ENCODE data around the gene SYTL1. TPM values are rescaled to one million over a fixed set of nuclear protein-coding genes. Genes with fewer than 3 reads are reported as not detected.

SYTL1 gene
- total and polyA plus RNA-seq, 4 donors, result 10.5 to 58.0 (median 34.6) TPM

GRCh38 chr1:27361044-27361402 lies 19.2 kb downstream of the SYTL1 start:
- no peak overlapping the region for H3K9ac ChIP-seq (ENCODE audit: insufficient read depth in 1 of 2, low read length in 2 of 2)
- H3K4me1 ChIP-seq (ENCODE audit: control insufficient read depth in 5 of 5, insufficient read depth in 5 of 5, low read length in 5 of 5), result peaks cover 0 to 13% (median 10%) of the 10 kb centered on the region in 5 donors
- H3K4me3 ChIP-seq, result no peak overlapping the region
- H3K9me3 ChIP-seq (ENCODE audit: control insufficient read depth in 4 of 4, insufficient read depth in 3 of 4, low read length in 3 of 4), result no peaks in the 10 kb centered on the region
- no peak for TF ChIP-seq CTCF (IDR thresholded peaks at IDR 0.05; ENCODE audit: control extremely low read depth, extremely low read depth)
- H3K27me3 ChIP-seq (ENCODE audit: control insufficient read depth in 3 of 3, insufficient read depth in 3 of 3, low read length in 2 of 3), result peaks cover 0 to 2% (median 0%) of the 10 kb centered on the region in 3 donors
- DNase-seq, result no peak
- 64 to 83% methylated on average over 21 of the region's 21 CpGs for WGBS, 2 donors
- H3K36me3 ChIP-seq (ENCODE audit: control insufficient read depth in 4 of 4, insufficient read depth in 4 of 4, low read length in 4 of 4), result peaks cover 0 to 78% (median 2%) of the 10 kb centered on the region in 4 donors
- no peak overlapping the region for H3K27ac ChIP-seq (ENCODE audit: low read depth in 1 of 2, low read length in 1 of 2)
- no peak for ATAC-seq (ENCODE audit: insufficient read depth, low FRiP score)

DNA sequence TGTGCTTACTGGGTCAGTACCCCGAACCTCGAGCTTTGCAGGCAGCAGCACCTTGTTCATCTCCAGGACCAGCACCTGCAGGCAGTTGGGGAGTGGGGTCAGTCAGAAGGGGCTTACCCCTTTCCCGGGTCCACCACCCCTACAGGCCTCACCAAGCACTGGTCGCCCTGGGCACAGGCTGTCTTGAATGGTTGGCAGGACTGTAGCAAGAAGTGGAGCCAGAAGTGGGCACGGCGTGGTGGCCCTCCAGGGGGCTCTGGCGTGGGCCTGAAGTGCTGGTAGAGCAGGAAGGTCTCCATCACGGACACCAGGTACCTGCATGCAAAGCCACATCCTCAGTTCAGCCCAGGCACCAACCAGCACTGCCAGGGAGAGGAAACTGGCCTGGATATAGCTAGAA lies 19.7 kb downstream of the SYTL1 start:
- no peak overlapping the region for H3K4me3 ChIP-seq
- no peak overlapping the region for H3K9ac ChIP-seq (ENCODE audit: insufficient read depth in 1 of 2, low read length in 2 of 2)
- ATAC-seq (ENCODE audit: insufficient read depth, low FRiP score) (no peak), DNase-seq (no peak)
- TF ChIP-seq CTCF (IDR thresholded peaks at IDR 0.05; ENCODE audit: control extremely low read depth, extremely low read depth), result no peak
- 93 to 94% methylated on average over 8 of the region's 8 CpGs for WGBS, 2 donors
- H3K27me3 ChIP-seq (ENCODE audit: control insufficient read depth in 3 of 3, insufficient read depth in 3 of 3, low read length in 2 of 3), result peaks cover 0 to 2% (median 0%) of the 10 kb centered on the region in 3 donors
- H3K9me3 ChIP-seq (ENCODE audit: control insufficient read depth in 4 of 4, insufficient read depth in 3 of 4, low read length in 3 of 4), result no peaks in the 10 kb centered on the region
- no peak overlapping the region for H3K27ac ChIP-seq (ENCODE audit: low read depth in 1 of 2, low read length in 1 of 2)
- H3K36me3 ChIP-seq (ENCODE audit: control insufficient read depth in 4 of 4, insufficient read depth in 4 of 4, low read length in 4 of 4), result peaks cover 0 to 73% (median 2%) of the 10 kb centered on the region in 4 donors
- H3K4me1 ChIP-seq (ENCODE audit: control insufficient read depth in 5 of 5, insufficient read depth in 5 of 5, low read length in 5 of 5), result peaks cover 0 to 13% (median 10%) of the 10 kb centered on the region in 5 donors

DNA sequence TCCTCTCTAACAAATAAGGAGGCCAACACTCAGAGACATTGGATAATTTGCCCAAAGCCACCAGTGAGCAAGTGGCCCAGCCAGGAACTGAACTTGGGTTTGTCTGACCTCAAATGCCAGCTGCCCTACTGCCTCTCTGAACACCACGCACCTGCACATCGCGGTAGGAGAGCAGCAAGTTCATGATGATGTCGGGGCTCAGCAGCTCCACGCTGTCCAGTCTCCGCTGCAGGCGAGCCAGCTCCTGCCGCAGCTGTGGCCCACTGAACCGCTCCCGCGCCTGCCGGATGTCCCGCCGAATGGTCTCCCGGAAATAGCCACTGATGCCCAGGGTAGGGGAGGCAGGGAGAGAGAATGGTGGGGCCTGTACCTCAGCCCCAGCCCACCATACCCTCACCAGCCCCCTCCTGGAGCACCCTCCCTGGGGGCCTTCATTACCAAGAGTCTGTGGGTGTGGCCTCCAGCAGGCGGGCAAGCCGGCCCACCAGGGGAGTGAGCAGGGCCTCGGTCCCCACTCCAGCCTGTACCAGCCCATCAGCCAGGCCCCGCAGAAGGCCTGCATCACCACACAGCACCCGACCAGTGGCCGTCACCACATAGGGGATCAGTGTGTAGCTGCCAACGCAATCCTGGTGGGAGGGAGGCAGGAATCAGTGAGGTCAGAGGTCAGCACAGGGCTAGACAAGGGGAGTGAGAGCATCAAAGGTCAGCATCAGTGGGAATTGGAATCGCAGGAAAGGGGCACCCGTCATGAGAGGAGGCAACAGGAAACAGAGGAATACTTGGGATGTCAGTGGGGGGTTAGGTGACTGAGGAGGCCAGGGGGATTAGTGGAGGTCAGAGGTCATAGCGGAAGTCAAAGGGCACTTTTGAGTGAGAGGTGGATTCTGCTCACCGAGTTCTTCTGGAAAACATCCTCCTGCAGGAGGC lies 22.2 kb downstream of the SYTL1 start:
- ATAC-seq (ENCODE audit: insufficient read depth, low FRiP score) (no peak), DNase-seq (no peak)
- H3K9me3 ChIP-seq (ENCODE audit: control insufficient read depth in 4 of 4, insufficient read depth in 3 of 4, low read length in 3 of 4), result no peaks in the 10 kb centered on the region
- WGBS, 2 donors, result 92 to 95% methylated on average over 26 of the region's 26 CpGs
- H3K27ac ChIP-seq (ENCODE audit: low read depth in 1 of 2, low read length in 1 of 2), result no peak overlapping the region
- H3K4me1 ChIP-seq (ENCODE audit: control insufficient read depth in 5 of 5, insufficient read depth in 5 of 5, low read length in 5 of 5), result peaks cover 0 to 17% (median 10%) of the 10 kb centered on the region in 5 donors
- peaks cover 0 to 51% (median 2%) of the 10 kb centered on the region in 4 donors for H3K36me3 ChIP-seq (ENCODE audit: control insufficient read depth in 4 of 4, insufficient read depth in 4 of 4, low read length in 4 of 4)
- H3K27me3 ChIP-seq (ENCODE audit: control insufficient read depth in 3 of 3, insufficient read depth in 3 of 3, low read length in 2 of 3), result peaks cover 0 to 2% (median 0%) of the 10 kb centered on the region in 3 donors
- TF ChIP-seq CTCF (IDR thresholded peaks at IDR 0.05; ENCODE audit: control extremely low read depth, extremely low read depth), result no peak
- H3K4me3 ChIP-seq, result no peak overlapping the region
- no peak overlapping the region for H3K9ac ChIP-seq (ENCODE audit: insufficient read depth in 1 of 2, low read length in 2 of 2)
